NB4 (cell line): ENCODE measurements around the gene KCNQ2.

ENCODE experiments used
- MYC ChIP-seq: IDR thresholded peaks from 2 replicates; pipeline ENCODE4 v1.6.1; 2011; ENCODE audit warnings: low read depth, low read length
- TF ChIP-seq, protein P1 (sequence below): IDR thresholded peaks from one replicate; pipeline ENCODE4 v1.5.1; 2012; ENCODE audit warnings: low read depth, low read length

DNA sequence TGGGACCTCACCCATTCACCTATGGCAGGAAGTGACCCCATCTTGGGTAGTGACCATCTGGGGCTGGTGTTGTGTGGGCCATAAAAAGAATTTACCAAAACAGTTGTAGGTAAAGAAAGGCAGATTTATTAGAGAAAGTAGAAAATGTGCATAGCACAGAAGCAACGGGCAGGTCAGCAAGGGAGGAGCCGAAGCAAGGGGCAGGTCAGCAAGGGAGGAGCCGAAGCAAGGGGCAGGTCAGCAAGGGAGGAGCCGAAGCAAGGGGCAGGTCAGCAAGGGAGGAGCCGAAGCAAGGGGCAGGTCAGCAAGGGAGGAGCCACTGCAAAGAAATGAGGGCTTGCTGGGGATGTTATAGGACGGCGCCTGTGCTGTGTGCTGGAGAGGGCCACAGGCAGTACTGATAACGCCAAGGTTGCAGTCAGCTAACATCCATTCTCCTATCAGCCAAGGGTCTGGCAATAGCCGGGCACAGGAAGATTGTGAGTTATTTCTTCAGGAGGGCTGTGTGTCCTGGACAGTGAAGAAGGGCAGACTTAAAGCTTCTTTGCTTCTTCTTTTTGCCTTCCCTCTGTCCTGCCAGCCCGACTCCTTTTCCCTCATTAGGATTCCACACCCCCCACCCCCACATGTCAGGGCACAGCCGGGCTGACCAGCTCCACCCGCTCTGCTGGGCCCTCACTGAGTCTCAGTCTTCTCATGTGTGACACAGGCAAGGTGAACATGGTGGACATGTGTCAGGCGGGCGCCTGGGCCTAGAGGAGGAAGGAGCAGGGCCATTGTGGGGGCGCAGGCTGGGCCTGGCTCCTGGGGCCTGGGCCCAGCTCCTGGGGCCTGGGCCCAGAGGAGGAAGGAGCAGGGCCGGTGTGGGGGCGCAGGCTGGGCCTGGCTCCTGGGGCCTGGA, 79.7 kb downstream of the KCNQ2 start:
- TF ChIP-seq, protein P1, sequence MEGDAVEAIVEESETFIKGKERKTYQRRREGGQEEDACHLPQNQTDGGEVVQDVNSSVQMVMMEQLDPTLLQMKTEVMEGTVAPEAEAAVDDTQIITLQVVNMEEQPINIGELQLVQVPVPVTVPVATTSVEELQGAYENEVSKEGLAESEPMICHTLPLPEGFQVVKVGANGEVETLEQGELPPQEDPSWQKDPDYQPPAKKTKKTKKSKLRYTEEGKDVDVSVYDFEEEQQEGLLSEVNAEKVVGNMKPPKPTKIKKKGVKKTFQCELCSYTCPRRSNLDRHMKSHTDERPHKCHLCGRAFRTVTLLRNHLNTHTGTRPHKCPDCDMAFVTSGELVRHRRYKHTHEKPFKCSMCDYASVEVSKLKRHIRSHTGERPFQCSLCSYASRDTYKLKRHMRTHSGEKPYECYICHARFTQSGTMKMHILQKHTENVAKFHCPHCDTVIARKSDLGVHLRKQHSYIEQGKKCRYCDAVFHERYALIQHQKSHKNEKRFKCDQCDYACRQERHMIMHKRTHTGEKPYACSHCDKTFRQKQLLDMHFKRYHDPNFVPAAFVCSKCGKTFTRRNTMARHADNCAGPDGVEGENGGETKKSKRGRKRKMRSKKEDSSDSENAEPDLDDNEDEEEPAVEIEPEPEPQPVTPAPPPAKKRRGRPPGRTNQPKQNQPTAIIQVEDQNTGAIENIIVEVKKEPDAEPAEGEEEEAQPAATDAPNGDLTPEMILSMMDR = no peak
- TF ChIP-seq MYC = no peak
